CD4-positive, alpha-beta memory T cell (primary cell): ENCODE results near the gene IL1RAPL2. TPM values are rescaled to one million over a fixed set of nuclear protein-coding genes. Genes with fewer than 3 reads are reported as not detected.

Experiments
- CTCF ChIA-PET: fragments of 350-600 bp; sonication (Branson Sonifier 250); formaldehyde crosslinking; loops from one replicate; lab custom pipeline; 2021; ENCODE audit warnings: inconsistent platforms; ENCODE audit not compliant: partially characterized antibody; lab: Charles Lee
- POLR2A ChIA-PET: fragments of 350-600 bp; sonication (Branson Sonifier 250); formaldehyde crosslinking; loops from one replicate; lab custom pipeline; 2021; ENCODE audit not compliant: partially characterized antibody; lab: Charles Lee
- DNase-seq, 5 donors: peaks; one replicate each; pipeline versions ENCODE4 v3.0.0 to v3.0.0-alpha.2; 2020 to 2022; ENCODE audit warnings: mixed read lengths in 1 of 5
- H3K27ac ChIP-seq: one replicate; pipeline ENCODE4 v1.7.0; 2013; ENCODE audit warnings: low read depth, low read length
- H3K27me3 ChIP-seq: 2 replicates; pipeline ENCODE4 v1.7.0; 2013; ENCODE audit warnings: mild to moderate bottlenecking, low read length, moderate library complexity; ENCODE audit not compliant: insufficient read depth
- H3K36me3 ChIP-seq: 2 replicates; pipeline ENCODE4 v1.7.0; 2013; ENCODE audit warnings: mild to moderate bottlenecking, low read length, moderate library complexity; ENCODE audit not compliant: insufficient read depth
- H3K4me1 ChIP-seq: 2 replicates; pipeline ENCODE4 v1.7.0; 2013; ENCODE audit warnings: mild to moderate bottlenecking, low read length, moderate library complexity; ENCODE audit not compliant: insufficient read depth
- H3K4me3 ChIP-seq, 2 donors: one replicate each; pipeline ENCODE4 v1.7.0; 2013; ENCODE audit warnings: low read length in 2 of 2, mild to moderate bottlenecking in 1 of 2
- H3K9me3 ChIP-seq, 2 donors: one replicate each; pipeline ENCODE4 v1.7.0; 2013; ENCODE audit warnings: low read length in 2 of 2, control low read depth in 1 of 2; ENCODE audit not compliant: control insufficient read depth in 1 of 2
- H3K27ac Mint-ChIP-seq, 7 donors: one replicate each; pipeline ENCODE4 v1.8.0; 2020 to 2021; ENCODE audit warnings: mixed read lengths in 7 of 7, mild to moderate bottlenecking in 6 of 7, inconsistent platforms in 3 of 7, moderate library complexity in 3 of 7
- H3K27me3 Mint-ChIP-seq, 2 donors: one replicate each; pipeline ENCODE4 v1.8.0; 2020 to 2021; ENCODE audit warnings: mixed read lengths in 2 of 2
- H3K36me3 Mint-ChIP-seq, 2 donors: one replicate each; pipeline ENCODE4 v1.8.0; 2020 to 2021; ENCODE audit warnings: mixed read lengths in 2 of 2, inconsistent platforms in 1 of 2, mild to moderate bottlenecking in 1 of 2
- H3K4me1 Mint-ChIP-seq, 4 donors: one replicate each; pipeline ENCODE4 v1.8.0; 2020 to 2021; ENCODE audit warnings: mixed read lengths in 4 of 4, mild to moderate bottlenecking in 1 of 4
- H3K4me3 Mint-ChIP-seq, 8 donors: one replicate each; pipeline ENCODE4 v1.8.0; 2020 to 2021; ENCODE audit warnings: mixed read lengths in 8 of 8, mild to moderate bottlenecking in 7 of 8, moderate library complexity in 6 of 8, inconsistent platforms in 3 of 8
- H3K9me3 Mint-ChIP-seq, 8 donors: one replicate each; pipeline ENCODE4 v1.8.0; 2020 to 2021; ENCODE audit warnings: mixed read lengths in 8 of 8, mild to moderate bottlenecking in 5 of 8, inconsistent platforms in 3 of 8, moderate library complexity in 1 of 8
- intact Hi-C: fragments of 100-400 bp; cut with micrococcal nuclease; formaldehyde crosslinking; loops from one replicate; pipeline ENCODE4 v1.15.1; 2023
- polyA plus RNA-seq, 2 donors: library from polyadenylated mRNA; unstranded; fragments of 300-500 nt; fragmentation: Illumina TruSeq; gene quantifications; one replicate each; pipeline ENCODE4 v1.2.3, GENCODE V29; 2021
- total RNA-seq, 2 experiments: library from RNA; stranded (reverse); gene quantifications; one replicate each; pipeline ENCODE4 v1.2.3, GENCODE V29; 2021

The IL1RAPL2 gene
- total and polyA plus RNA-seq, 4 experiments from 2014 or later: not detected

- H3K4me1 ChIP-seq: no peaks in the 10 kb centered on the region
- no peaks in the 10 kb centered on the region for H3K36me3 ChIP-seq
- H3K27me3 Mint-ChIP-seq: no peaks in the 10 kb centered on the region
- H3K27ac ChIP-seq: no peak overlapping the region
- no peaks in the 10 kb centered on the region for H3K4me1 Mint-ChIP-seq
- peaks cover 0 to 3% (median 0%) of the 10 kb centered on the region in 8 donors for H3K9me3 Mint-ChIP-seq
- no peak overlapping the region for H3K4me3 Mint-ChIP-seq
- POLR2A ChIA-PET: no interaction called here
- no peak overlapping the region for H3K4me3 ChIP-seq
- H3K27ac Mint-ChIP-seq: no peak overlapping the region
- H3K9me3 ChIP-seq: no peaks in the 10 kb centered on the region
- H3K36me3 Mint-ChIP-seq: no peaks in the 10 kb centered on the region
- H3K27me3 ChIP-seq: no peaks in the 10 kb centered on the region
- CTCF ChIA-PET: no interaction called here
- no peak for DNase-seq
- intact Hi-C loops: no loop called here
These were observed 711.1 kb downstream of the IL1RAPL2 start for GRCh38 chrX:105277132-105277531.

- H3K4me3 Mint-ChIP-seq: no peak overlapping the region
- intact Hi-C loops: no loop called here
- H3K9me3 Mint-ChIP-seq: no peaks in the 10 kb centered on the region
- no peak overlapping the region for H3K27ac ChIP-seq
- H3K4me3 ChIP-seq: no peak overlapping the region
- no peaks in the 10 kb centered on the region for H3K27me3 Mint-ChIP-seq
- no peaks in the 10 kb centered on the region for H3K4me1 Mint-ChIP-seq
- no peaks in the 10 kb centered on the region for H3K4me1 ChIP-seq
- no peak for DNase-seq
- POLR2A ChIA-PET: no interaction called here
- no peak overlapping the region for H3K27ac Mint-ChIP-seq
- H3K36me3 ChIP-seq: no peaks in the 10 kb centered on the region
- H3K27me3 ChIP-seq: no peaks in the 10 kb centered on the region
- H3K9me3 ChIP-seq: no peaks in the 10 kb centered on the region
- H3K36me3 Mint-ChIP-seq: no peaks in the 10 kb centered on the region
- CTCF ChIA-PET: no interaction called here
These were observed 716.1 kb downstream of the IL1RAPL2 start for GRCh38 chrX:105282077-105282476.

- H3K27me3 Mint-ChIP-seq: no peaks in the 10 kb centered on the region
- CTCF ChIA-PET: no interaction called here
- Histone ChIP-seq H3K27ac (no peak overlapping the region), H3K9me3 (no peaks in the 10 kb centered on the region), H3K27me3 (no peaks in the 10 kb centered on the region), H3K4me3 (no peak overlapping the region), H3K4me1 (no peaks in the 10 kb centered on the region), H3K36me3 (no peaks in the 10 kb centered on the region)
- DNase-seq: no peak
- no peak overlapping the region for H3K4me3 Mint-ChIP-seq
- POLR2A ChIA-PET: no interaction called here
- intact Hi-C loops: no loop called here
- H3K36me3 Mint-ChIP-seq: no peaks in the 10 kb centered on the region
- H3K27ac Mint-ChIP-seq: peak overlapping the region in 1 of 7 donors; percentile 7
- no peaks in the 10 kb centered on the region for H3K4me1 Mint-ChIP-seq
- peaks cover 0 to 2% (median 0%) of the 10 kb centered on the region in 8 donors for H3K9me3 Mint-ChIP-seq
These were observed 731.0 kb downstream of the IL1RAPL2 start for GRCh38 chrX:105297041-105297440.

GRCh38 chrX:105299286-105299685 is 733.3 kb downstream of the IL1RAPL2 start:
- CTCF ChIA-PET: no interaction called here
- H3K27ac Mint-ChIP-seq: no peak overlapping the region

GRCh38 chrX:105302246-105302645 is 736.2 kb downstream of the IL1RAPL2 start:
- no peak overlapping the region for H3K27ac ChIP-seq
- H3K9me3 Mint-ChIP-seq: peaks cover 0 to 2% (median 0%) of the 10 kb centered on the region in 8 donors
- no peaks in the 10 kb centered on the region for H3K4me1 ChIP-seq
- H3K9me3 ChIP-seq: no peaks in the 10 kb centered on the region
- ChIA-PET CTCF (no interaction called here), POLR2A (no interaction called here)
- H3K4me3 Mint-ChIP-seq: no peak overlapping the region
- H3K27me3 Mint-ChIP-seq: no peaks in the 10 kb centered on the region
- no peaks in the 10 kb centered on the region for H3K36me3 Mint-ChIP-seq
- no peak for DNase-seq
- no peaks in the 10 kb centered on the region for H3K27me3 ChIP-seq
- H3K27ac Mint-ChIP-seq: no peak overlapping the region
- intact Hi-C loops: no loop called here
- H3K36me3 ChIP-seq: no peaks in the 10 kb centered on the region
- no peak overlapping the region for H3K4me3 ChIP-seq
- H3K4me1 Mint-ChIP-seq: no peaks in the 10 kb centered on the region

More at GRCh38 chrX:105299286-105299685, 733.3 kb downstream of the IL1RAPL2 start:
- H3K9me3 Mint-ChIP-seq: peaks cover 0 to 4% (median 0%) of the 10 kb centered on the region in 8 donors
- intact Hi-C loops: no loop called here
- H3K4me1 Mint-ChIP-seq: no peaks in the 10 kb centered on the region
- H3K4me1 ChIP-seq: no peaks in the 10 kb centered on the region
- H3K27me3 ChIP-seq: no peaks in the 10 kb centered on the region
- H3K4me3 ChIP-seq: no peak overlapping the region
- no peak overlapping the region for H3K4me3 Mint-ChIP-seq
- H3K27ac ChIP-seq: no peak overlapping the region
- POLR2A ChIA-PET: no interaction called here
- H3K36me3 Mint-ChIP-seq: no peaks in the 10 kb centered on the region
- no peaks in the 10 kb centered on the region for H3K36me3 ChIP-seq
- H3K27me3 Mint-ChIP-seq: no peaks in the 10 kb centered on the region
- no peaks in the 10 kb centered on the region for H3K9me3 ChIP-seq
- no peak for DNase-seq

GRCh38 chrX:105307762-105308161 is 741.8 kb downstream of the IL1RAPL2 start:
- Histone ChIP-seq H3K9me3 (no peaks in the 10 kb centered on the region), H3K36me3 (no peaks in the 10 kb centered on the region), H3K27ac (no peak overlapping the region), H3K4me3 (no peak overlapping the region), H3K4me1 (no peaks in the 10 kb centered on the region), H3K27me3 (no peaks in the 10 kb centered on the region)
- POLR2A ChIA-PET: no interaction called here
- intact Hi-C loops: no loop called here
- H3K36me3 Mint-ChIP-seq: no peaks in the 10 kb centered on the region
- peaks cover 0 to 3% (median 0%) of the 10 kb centered on the region in 8 donors for H3K9me3 Mint-ChIP-seq
- DNase-seq: no peak
- CTCF ChIA-PET: no interaction called here
- no peak overlapping the region for H3K4me3 Mint-ChIP-seq
- no peak overlapping the region for H3K27ac Mint-ChIP-seq
- H3K27me3 Mint-ChIP-seq: no peaks in the 10 kb centered on the region
- H3K4me1 Mint-ChIP-seq: no peaks in the 10 kb centered on the region

GRCh38 chrX:105313596-105313995 is 747.6 kb downstream of the IL1RAPL2 start:
- Histone ChIP-seq H3K36me3 (no peaks in the 10 kb centered on the region), H3K4me3 (no peak overlapping the region), H3K4me1 (no peaks in the 10 kb centered on the region), H3K27me3 (no peaks in the 10 kb centered on the region), H3K9me3 (no peaks in the 10 kb centered on the region), H3K27ac (no peak overlapping the region)
- no peak overlapping the region for H3K27ac Mint-ChIP-seq
- H3K36me3 Mint-ChIP-seq: no peaks in the 10 kb centered on the region
- no peak for DNase-seq
- CTCF ChIA-PET: no interaction called here
- H3K27me3 Mint-ChIP-seq: no peaks in the 10 kb centered on the region
- H3K9me3 Mint-ChIP-seq: peaks cover 0 to 2% (median 0%) of the 10 kb centered on the region in 8 donors
- intact Hi-C loops: no loop called here
- no peaks in the 10 kb centered on the region for H3K4me1 Mint-ChIP-seq
- H3K4me3 Mint-ChIP-seq: no peak overlapping the region
- POLR2A ChIA-PET: no interaction called here

GRCh38 chrX:105314458-105314857 is 748.5 kb downstream of the IL1RAPL2 start:
- Mint-ChIP-seq H3K4me3 (no peak overlapping the region), H3K27ac (no peak overlapping the region), H3K4me1 (no peaks in the 10 kb centered on the region), H3K27me3 (no peaks in the 10 kb centered on the region), H3K36me3 (no peaks in the 10 kb centered on the region), H3K9me3 (peaks cover 0 to 2% (median 0%) of the 10 kb centered on the region in 8 donors)
- Histone ChIP-seq H3K27ac (no peak overlapping the region), H3K4me3 (no peak overlapping the region), H3K36me3 (no peaks in the 10 kb centered on the region), H3K27me3 (no peaks in the 10 kb centered on the region), H3K4me1 (no peaks in the 10 kb centered on the region), H3K9me3 (no peaks in the 10 kb centered on the region)
- POLR2A ChIA-PET: no interaction called here
- no peak for DNase-seq
- intact Hi-C loops: no loop called here
- CTCF ChIA-PET: no interaction called here
